GM12891 (cell line): Measurements from ENCODE around the gene SMTN.

ENCODE experiments used
- PAX5 ChIP-seq: IDR thresholded peaks from 2 replicates; pipeline ENCODE4 v1.6.1; 2011; ENCODE audit warnings: low read length, moderate library complexity, mild to moderate bottlenecking; ENCODE audit not compliant: insufficient read depth, severe bottlenecking
- POLR2A ChIP-seq: IDR thresholded peaks from 2 replicates; pipeline ENCODE4 v1.6.1; 2011; ENCODE audit warnings: low read depth, low read length, control low read depth
- POLR2AphosphoS5 ChIP-seq: IDR thresholded peaks from 2 replicates; pipeline ENCODE4 v1.6.1; 2011; ENCODE audit warnings: low read depth, low read length, control low read depth
- SPI1 ChIP-seq: IDR thresholded peaks from 2 replicates; pipeline ENCODE4 v1.6.1; 2011; ENCODE audit warnings: low read depth, low read length, control low read depth
- TAF1 ChIP-seq: IDR thresholded peaks from 2 replicates; pipeline ENCODE4 v1.6.1; 2011; ENCODE audit warnings: low read depth, low read length, control low read depth

DNA sequence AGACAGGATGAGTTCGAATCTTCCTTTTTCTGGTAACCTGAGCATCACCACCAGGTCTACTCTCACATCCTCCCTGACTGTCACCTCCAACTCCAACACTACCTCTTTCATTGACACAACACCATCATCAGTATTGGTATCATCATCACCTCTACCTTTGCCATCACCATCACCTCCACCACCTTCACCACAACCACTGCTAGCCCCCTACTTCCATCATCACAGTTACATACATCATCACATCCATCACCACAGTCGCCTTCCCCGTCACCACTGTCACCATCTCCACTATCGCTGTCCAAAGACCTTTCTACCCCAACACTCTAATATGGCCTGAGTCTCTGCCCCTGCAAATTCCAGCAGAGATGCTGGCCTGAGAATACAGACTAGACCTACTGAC, 40.3 kb downstream of the SMTN start:
- no peak for TF ChIP-seq POLR2A
- no peak for TF ChIP-seq SPI1
- TF ChIP-seq TAF1, result no peak
- TF ChIP-seq POLR2AphosphoS5, result no peak
- no peak for TF ChIP-seq PAX5
